GM21367 (cell line): ENCODE measurements around the gene ITK.

ENCODE experiments used
- ATAC-seq: cut with Tn5 transposase; IDR thresholded peaks from one replicate; pipeline ENCODE4 v1.9.1; 2021; ENCODE audit not compliant: unreplicated experiment

Gene ITK

DNA sequence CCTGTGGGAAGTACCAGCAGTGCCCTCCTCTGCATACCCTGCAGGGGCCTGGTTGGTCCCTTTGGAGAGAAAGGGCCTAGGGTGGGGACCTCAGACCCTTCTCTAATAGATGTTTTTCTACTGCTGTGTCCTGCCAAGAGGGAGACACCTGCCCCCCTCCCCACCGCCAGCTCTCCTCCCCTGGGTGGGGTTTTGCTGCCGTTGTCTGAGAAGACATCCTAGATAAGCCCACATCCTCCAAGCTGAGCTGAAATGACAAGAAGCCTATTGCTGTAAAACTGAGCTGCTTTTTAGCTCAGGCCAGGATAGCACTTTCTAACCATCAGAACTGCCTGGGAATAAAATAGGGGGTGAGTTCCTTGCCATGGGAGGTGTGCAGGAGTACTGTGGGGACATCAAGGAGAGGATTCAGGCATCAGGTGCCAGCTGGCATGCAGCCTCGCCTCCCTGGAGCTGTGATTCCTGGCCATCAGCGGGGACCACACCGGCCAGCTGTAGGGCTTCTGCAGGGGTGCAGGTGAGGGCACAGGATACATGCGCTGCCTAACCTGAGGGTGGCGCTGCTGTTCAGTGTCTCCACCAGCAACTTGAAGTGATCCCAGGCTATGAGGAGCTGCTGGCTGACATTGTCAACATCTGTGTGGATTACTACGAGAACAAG, 123.2 kb downstream of the ITK start:
- no peak for ATAC-seq
